ENCODE measurements around the gene FXYD5.

DNA sequence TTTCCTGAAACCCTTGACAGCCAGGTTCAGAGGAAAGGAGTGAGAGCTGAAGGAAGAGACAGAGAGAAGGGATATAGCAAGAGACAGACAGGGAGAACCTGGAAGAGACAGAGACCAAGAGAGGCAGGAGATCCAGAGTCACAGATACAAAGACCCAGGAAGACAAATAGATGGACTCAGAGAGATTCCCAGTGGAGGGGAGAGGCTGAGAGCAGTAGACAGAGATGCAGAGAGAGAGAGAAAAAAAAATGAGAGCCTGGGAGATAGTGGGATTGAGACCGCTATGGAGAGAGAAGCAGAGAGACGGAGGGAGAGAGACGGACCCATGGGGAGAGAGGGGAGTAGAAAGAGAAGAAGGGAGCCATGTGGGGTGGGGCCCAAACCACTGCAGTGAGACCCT is 10.7 kb upstream of the FXYD5 start:
- TF ChIP-seq CTCF (IDR thresholded peaks at IDR 0.05; ENCODE audit: extremely low read depth in 1 of 2, insufficient read depth in 1 of 2, low read depth in 1 of 2, low read length in 2 of 2): no peak
- TF ChIP-seq POLR2AphosphoS5 (IDR thresholded peaks at IDR 0.05; ENCODE audit: insufficient read depth, low read depth, low read length): no peak

Data from endothelial cell of umbilical vein (primary cell).